SK-N-SH (cell line): ENCODE measurements around the gene RASSF4. TPM values are rescaled to one million over a fixed set of nuclear protein-coding genes. Genes with fewer than 3 reads are reported as not detected.

Experiments used
- CTCF ChIA-PET: fragments of 300-600, 350-600 bp; formaldehyde crosslinking; extraction: SDS; loops from one replicate; lab custom pipeline; 2021; lab: Yijun Ruan, JAX
- POLR2A ChIA-PET: fragments of 350-600 bp; sonication (Branson Sonifier 250); formaldehyde crosslinking; extraction: SDS; loops from one replicate; lab custom pipeline; 2020; ENCODE audit warnings: antibody characterized with exemption, inconsistent platforms; lab: Yijun Ruan, JAX
- DNase-seq: peaks from one replicate; pipeline ENCODE4 v3.0.0; 2012
- H2AFZ ChIP-seq: fragments of 200-600 bp; sonication (generic); 2 replicates; pipeline ENCODE4 v1.8.1; 2016; ENCODE audit warnings: antibody characterized with exemption, mild to moderate bottlenecking, low read depth
- H3F3A ChIP-seq: fragments of 200-600 bp; sonication (generic); replicated peaks from 2 replicates; pipeline ENCODE3; 2016; ENCODE audit warnings: antibody characterized with exemption, mild to moderate bottlenecking; ENCODE audit not compliant: insufficient read depth
- H3K27ac ChIP-seq, 2 experiments: fragments of 200-500 bp in 1 of 2; fragments of 200-600 bp in 1 of 2; sonication (Bioruptor generic) in 1 of 2; sonication (generic), shearing (Covaris generic) in 1 of 2; 2 replicates each; pipeline versions ENCODE4 v1.5.1 to v1.6.1; 2014 to 2016; ENCODE audit warnings: low read depth in 2 of 2, inconsistent platforms in 1 of 2, low read length in 1 of 2, mild to moderate bottlenecking in 1 of 2, mixed read lengths in 1 of 2
- H3K27me3 ChIP-seq: fragments of 200-600 bp; sonication (generic), shearing (Covaris generic); 2 replicates; pipeline ENCODE4 v1.6.1; 2016; ENCODE audit warnings: mixed run types; ENCODE audit not compliant: insufficient read depth
- H3K36me3 ChIP-seq, 2 experiments: fragments of 200-500 bp in 1 of 2; fragments of 200-600 bp in 1 of 2; sonication (Bioruptor generic) in 1 of 2; sonication (generic) in 1 of 2; replicated peaks in 1 of 2; 2 replicates each; pipeline versions ENCODE3 to v1.5.1; 2014 to 2016; ENCODE audit warnings: low read length in 1 of 2, mild to moderate bottlenecking in 1 of 2; ENCODE audit not compliant: insufficient read depth in 2 of 2, control insufficient read depth in 1 of 2
- H3K4me1 ChIP-seq, 2 experiments: fragments of 200-500 bp in 1 of 2; fragments of 200-600 bp in 1 of 2; sonication (Bioruptor generic) in 1 of 2; sonication (generic), shearing (Covaris generic) in 1 of 2; 2 replicates each; pipeline versions ENCODE4 v1.5.1 to v1.6.1; 2014 to 2016; ENCODE audit warnings: low read depth in 1 of 2, low read length in 1 of 2, mixed run types in 1 of 2; ENCODE audit not compliant: insufficient read depth in 2 of 2, control insufficient read depth in 1 of 2
- H3K4me2 ChIP-seq: fragments of 200-600 bp; sonication (generic), shearing (Covaris generic); 2 replicates; pipeline ENCODE4 v1.6.1; 2017; ENCODE audit warnings: mixed run types
- H3K4me3 ChIP-seq, 2 experiments: fragments of 200-500 bp in 1 of 2; fragments of 200-600 bp in 1 of 2; sonication (Bioruptor generic) in 1 of 2; sonication (generic), shearing (Covaris generic) in 1 of 2; 2 replicates each; pipeline versions ENCODE4 v1.5.1 to v1.8.1; 2014 to 2016; ENCODE audit warnings: low read depth in 2 of 2, inconsistent platforms in 1 of 2, low read length in 1 of 2, mild to moderate bottlenecking in 1 of 2, mixed read lengths in 1 of 2, moderate library complexity in 1 of 2
- H3K79me2 ChIP-seq: fragments of 200-600 bp; sonication (generic); 2 replicates; pipeline ENCODE4 v1.8.1; 2017; ENCODE audit warnings: mild to moderate bottlenecking; ENCODE audit not compliant: insufficient read depth
- H3K9ac ChIP-seq: fragments of 200-600 bp; sonication (generic); 2 replicates; pipeline ENCODE4 v1.6.1; 2017; ENCODE audit warnings: mixed run types
- H3K9me2 ChIP-seq: fragments of 200-600 bp; sonication (generic); 2 replicates; pipeline ENCODE4 v1.6.1; 2017; ENCODE audit warnings: mixed run types
- H3K9me3 ChIP-seq: fragments of 200-600 bp; sonication (generic); 2 replicates; pipeline ENCODE4 v1.6.1; 2017; ENCODE audit warnings: mixed run types, mild to moderate bottlenecking, moderate library complexity
- H4K20me1 ChIP-seq: fragments of 200-600 bp; sonication (generic); 2 replicates; pipeline ENCODE4 v1.6.1; 2017; ENCODE audit warnings: mild to moderate bottlenecking, mixed run types; ENCODE audit not compliant: insufficient read depth
- CTCF ChIP-seq: fragments of 200-600 bp; sonication (generic); IDR thresholded peaks from 2 replicates; pipeline ENCODE4 v1.6.1; 2017; ENCODE audit warnings: antibody characterized with exemption, mild to moderate bottlenecking, moderate library complexity
- ELF1 ChIP-seq: IDR thresholded peaks from 2 replicates; pipeline ENCODE4 v1.4.0; 2012
- EP300 ChIP-seq, 2 experiments: IDR thresholded peaks; 2 replicates each; pipeline versions ENCODE4 v1.4.0 to v1.6.1; 2012; ENCODE audit warnings: borderline replicate concordance in 1 of 2, low read depth in 1 of 2, low read length in 1 of 2
- EZH2phosphoT487 ChIP-seq: fragments of 200-600 bp; sonication (generic); IDR thresholded peaks from 2 replicates; pipeline ENCODE4 v1.6.1; 2017; ENCODE audit warnings: low read depth, mixed run types, mild to moderate bottlenecking, antibody characterized with exemption, moderate library complexity, borderline replicate concordance
- GABPA ChIP-seq: IDR thresholded peaks from 2 replicates; pipeline ENCODE4 v1.4.0; 2012; ENCODE audit warnings: low read depth, mild to moderate bottlenecking
- GATA2 ChIP-seq: sonication (generic); formaldehyde crosslinking; IDR thresholded peaks from 2 replicates; pipeline ENCODE4 v1.5.0; 2020; ENCODE audit warnings: mild to moderate bottlenecking, missing genetic modification reagents
- IRF3 ChIP-seq: fragments of 150-350 bp; IDR thresholded peaks from 2 replicates; pipeline ENCODE4 v1.6.1; 2016; ENCODE audit warnings: mild to moderate bottlenecking, low read depth, low read length
- JUND ChIP-seq: IDR thresholded peaks from 2 replicates; pipeline ENCODE4 v1.4.0; 2012
- MEF2A ChIP-seq: IDR thresholded peaks from 2 replicates; pipeline ENCODE4 v1.4.0; 2012; ENCODE audit warnings: low read depth, borderline replicate concordance
- NFIC ChIP-seq: IDR thresholded peaks from 2 replicates; pipeline ENCODE4 v1.4.0; 2012; ENCODE audit warnings: borderline replicate concordance
- NRF1 ChIP-seq: IDR thresholded peaks from 2 replicates; pipeline ENCODE4 v1.6.1; 2012; ENCODE audit warnings: low read depth, mild to moderate bottlenecking, low read length
- POLR2AphosphoS5 ChIP-seq: IDR thresholded peaks from 2 replicates; pipeline ENCODE4 v1.6.1; 2012; ENCODE audit warnings: low read depth, low read length
- RAD21 ChIP-seq: IDR thresholded peaks from 2 replicates; pipeline ENCODE4 v1.6.1; 2012; ENCODE audit warnings: mild to moderate bottlenecking, low read length
- RCOR1 ChIP-seq: fragments of 150-350 bp; IDR thresholded peaks from 2 replicates; pipeline ENCODE4 v1.6.1; 2017; ENCODE audit warnings: antibody characterized with exemption, low read length
- RFX5 ChIP-seq: IDR thresholded peaks from 2 replicates; pipeline ENCODE4 v1.6.1; 2012; ENCODE audit warnings: mild to moderate bottlenecking, improper control_type of control experiment, low read length
- RXRA ChIP-seq: IDR thresholded peaks from 2 replicates; pipeline ENCODE4 v1.4.0; 2012; ENCODE audit warnings: low read depth, mild to moderate bottlenecking, borderline replicate concordance
- SIN3A ChIP-seq: IDR thresholded peaks from 2 replicates; pipeline ENCODE4 v1.6.1; 2012; ENCODE audit warnings: low read depth, mild to moderate bottlenecking, low read length, moderate library complexity, borderline replicate concordance
- SMC3 ChIP-seq: IDR thresholded peaks from 2 replicates; pipeline ENCODE4 v1.6.1; 2012; ENCODE audit warnings: low read depth, low read length, improper control_type of control experiment
- TCF12 ChIP-seq: IDR thresholded peaks from 2 replicates; pipeline ENCODE4 v1.4.0; 2012
- TEAD4 ChIP-seq: IDR thresholded peaks from 2 replicates; pipeline ENCODE4 v1.4.0; 2012; ENCODE audit warnings: mild to moderate bottlenecking, borderline replicate concordance; ENCODE audit not compliant: insufficient read depth
- WGBS: methylation state at CpG from one replicate; pipeline ENCODE4 v1.1.6; 2017; ENCODE audit warnings: low lambda C conversion rate; 5-methylcytosine and 5-hydroxymethylcytosine counted together
- polyA plus RNA-seq, 3 experiments: library from polyadenylated mRNA; depleted of rRNA; stranded (reverse); fragments of >200 nt; gene quantifications; 2 replicates each; pipeline ENCODE4 v1.2.3, GENCODE V29; 2012

The RASSF4 gene
- polyA plus RNA-seq, 1 of the 3 experiments (the other 2 are of a cell fraction) = 11.0 TPM

DNA sequence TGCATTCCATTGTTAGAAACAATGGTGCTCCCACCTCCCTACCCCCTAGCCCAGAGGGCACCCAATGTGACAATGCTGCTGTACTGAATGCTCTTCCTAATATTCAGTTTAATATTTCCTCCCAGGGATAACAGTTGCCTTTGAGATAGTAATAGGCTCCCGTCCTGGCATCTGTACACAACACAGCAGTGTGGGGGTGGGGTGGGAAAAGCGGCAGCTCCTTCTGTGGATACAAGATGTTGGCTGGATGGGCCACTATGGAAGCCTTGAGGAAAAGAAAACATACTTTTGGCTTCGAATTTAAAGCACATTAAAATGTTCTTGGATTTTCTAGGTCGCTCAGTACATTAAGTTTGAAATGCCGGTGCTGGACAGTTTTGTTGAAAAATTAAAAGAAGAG, 32.0 kb downstream of the RASSF4 start:
- Histone ChIP-seq H3K4me3 (no peak overlapping the region), H3K79me2 (no peaks in the 10 kb centered on the region), H3K36me3 (no peaks in the 10 kb centered on the region), H3K9me2 (no peaks in the 10 kb centered on the region), H4K20me1 (no peaks in the 10 kb centered on the region), H3K9me3 (no peaks in the 10 kb centered on the region), H3K4me2 (no peak overlapping the region), H3K4me1 (no peaks in the 10 kb centered on the region; a peak in 1 of 4 replicates), H2AFZ (no peak overlapping the region), H3K27me3 (no peaks in the 10 kb centered on the region), H3F3A (no peaks in the 10 kb centered on the region), H3K9ac (no peak overlapping the region), H3K27ac (no peak overlapping the region)
- TF ChIP-seq RAD21 (no peak), SIN3A (no peak), ELF1 (no peak), RXRA (no peak), TEAD4 (no peak), GABPA (no peak), POLR2AphosphoS5 (no peak), EP300 (IDR thresholded peaks at IDR 0.05; ENCODE audit: borderline replicate concordance in 1 of 2, low read depth in 1 of 2, low read length in 1 of 2) (no peak), GATA2 (CRISPR knock-in tag) (no peak), JUND (no peak), MEF2A (no peak)
- POLR2A ChIA-PET = no interaction called here
- 72% methylated on average over 5 of the region's 5 CpGs for WGBS
- CTCF ChIA-PET = interaction anchor here (0.8 to 4.5 kb wide), 2 partner anchors 12 to 59 kb away, joined by 3 to 22 read pairs; no protein-coding TSS in a partner anchor
- DNase-seq = no peak

DNA sequence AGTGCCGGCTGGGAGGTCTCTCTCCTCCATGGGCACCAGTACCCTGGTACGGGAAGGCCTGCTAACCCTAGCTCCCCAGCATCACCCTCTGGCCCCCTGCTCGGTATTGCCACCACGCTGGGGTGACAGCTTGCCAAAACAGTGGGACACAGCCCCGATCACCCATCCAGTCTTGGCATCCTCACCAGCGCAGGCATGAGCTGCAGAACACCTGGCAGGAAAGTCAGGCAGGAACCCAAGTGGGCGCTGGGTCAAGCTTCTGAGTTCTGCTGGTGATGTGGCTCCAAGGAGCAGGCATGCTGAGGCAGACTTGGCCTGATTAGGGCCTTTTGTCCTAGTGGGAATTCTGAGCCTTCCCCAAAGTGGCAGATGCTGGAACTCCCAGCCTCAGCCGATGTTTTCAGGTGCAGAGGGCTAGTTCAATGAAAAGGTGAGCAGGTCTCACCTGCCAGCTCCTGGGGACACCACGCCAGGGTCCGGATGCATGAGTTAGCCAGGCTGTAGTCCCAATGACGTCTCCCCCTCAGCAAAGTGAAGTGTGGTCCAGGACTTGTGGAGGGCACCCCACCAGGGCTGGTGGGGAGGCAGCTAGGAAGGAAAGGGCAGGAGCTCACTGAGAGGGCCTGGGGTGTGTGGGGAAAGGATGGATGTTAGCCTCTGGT, 32.6 kb downstream of the RASSF4 start:
- Histone ChIP-seq H2AFZ (no peak overlapping the region), H3K27me3 (no peaks in the 10 kb centered on the region), H3K4me3 (no peak overlapping the region), H3K79me2 (no peaks in the 10 kb centered on the region), H3K9ac (no peak overlapping the region), H4K20me1 (no peaks in the 10 kb centered on the region), H3K9me3 (no peaks in the 10 kb centered on the region), H3K36me3 (no peaks in the 10 kb centered on the region), H3K4me1 (no peaks in the 10 kb centered on the region; a peak in 1 of 4 replicates), H3F3A (no peaks in the 10 kb centered on the region)
- CTCF ChIA-PET = interaction anchor here (4.5 kb wide), 1 partner anchor 60 kb away, joined by 22 read pairs; no protein-coding TSS in a partner anchor
- TF ChIP-seq CTCF (no peak), IRF3 (no peak), RAD21 (no peak), TEAD4 (no peak), TCF12 (no peak), RCOR1 (no peak), MEF2A (no peak), NRF1 (no peak), EZH2phosphoT487 (no peak), NFIC (no peak), RFX5 (no peak), SMC3 (no peak)
- TF ChIP-seq, all 33 proteins: peak for 0
- DNase-seq = no peak
- Histone ChIP-seq H3K4me2 (no peak overlapping the region), H3K9me2 (no peaks in the 10 kb centered on the region), H3K27ac (no peak overlapping the region)
- WGBS = 74% methylated on average over 6 of the region's 11 CpGs
- POLR2A ChIA-PET = no interaction called here
